ENCODE measurements around the gene TCERG1L.

Gene TCERG1L

DNA sequence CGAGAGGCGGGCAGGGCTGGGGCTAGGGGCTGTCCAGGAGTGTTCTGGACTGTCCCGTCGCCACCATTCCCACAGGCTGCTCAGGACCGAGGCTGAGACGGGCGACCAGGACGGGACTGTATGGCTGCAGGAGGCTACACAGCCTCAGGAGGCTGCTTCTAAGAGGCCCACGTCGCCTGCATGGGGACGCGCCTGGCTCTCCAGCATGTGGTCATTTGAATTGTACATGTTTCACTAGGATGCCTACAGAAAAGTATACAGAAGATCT, 216.3 kb downstream of the TCERG1L start:
- no peak for DNase-seq

- DNase-seq, result no peak
These were observed 216.8 kb downstream of the TCERG1L start for GRCh38 chr10:131094527-131095312.

DNA sequence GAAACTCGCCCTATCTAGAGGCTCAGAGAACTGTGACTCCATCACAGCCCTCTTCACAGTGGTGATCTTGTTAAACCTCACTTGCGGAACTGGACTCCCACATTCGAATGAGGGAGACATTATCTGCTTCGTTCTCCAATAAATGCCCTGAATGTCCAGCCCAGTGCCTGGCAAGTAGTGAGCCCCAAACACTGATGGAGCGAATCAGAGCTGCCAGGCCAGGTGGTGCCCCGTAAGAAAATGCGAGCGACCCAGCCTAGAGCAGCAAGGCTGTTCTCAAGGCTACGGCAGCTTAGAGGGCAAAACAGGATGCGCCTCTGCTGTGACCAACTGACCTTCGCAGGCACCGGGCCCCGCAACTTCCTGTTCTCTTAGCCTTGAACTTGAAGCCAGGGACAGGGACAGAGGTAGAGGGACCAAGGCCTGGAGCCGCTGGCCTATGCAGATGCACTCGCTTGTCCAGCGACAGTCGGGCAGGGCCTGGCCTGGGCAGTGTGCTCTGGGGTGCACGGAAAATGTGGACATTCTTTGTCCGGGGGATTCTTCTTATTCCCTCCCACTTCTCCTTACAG, 217.6 kb downstream of the TCERG1L start:
- DNase-seq, result no peak

DNA sequence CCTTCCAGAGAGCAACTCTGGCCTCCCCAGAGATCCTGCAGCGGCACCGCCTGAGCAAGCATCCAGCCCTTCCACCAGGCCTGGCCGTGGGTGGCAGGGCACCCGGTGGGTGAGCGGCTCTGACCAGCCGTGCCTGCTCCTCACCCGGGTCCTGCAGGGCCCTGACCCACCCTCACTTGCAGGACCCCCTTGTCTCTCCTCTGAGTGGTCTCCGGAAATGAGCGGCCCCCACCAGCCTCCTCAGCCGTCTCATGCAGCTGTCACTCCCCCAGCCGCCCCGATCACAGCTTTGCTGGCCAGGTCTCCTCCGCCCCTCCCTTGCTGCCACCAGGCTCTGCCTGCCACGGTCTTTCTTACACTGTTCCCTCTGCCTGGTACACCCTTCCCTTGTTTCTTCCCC, 218.2 kb downstream of the TCERG1L start:
- no peak for DNase-seq

DNA sequence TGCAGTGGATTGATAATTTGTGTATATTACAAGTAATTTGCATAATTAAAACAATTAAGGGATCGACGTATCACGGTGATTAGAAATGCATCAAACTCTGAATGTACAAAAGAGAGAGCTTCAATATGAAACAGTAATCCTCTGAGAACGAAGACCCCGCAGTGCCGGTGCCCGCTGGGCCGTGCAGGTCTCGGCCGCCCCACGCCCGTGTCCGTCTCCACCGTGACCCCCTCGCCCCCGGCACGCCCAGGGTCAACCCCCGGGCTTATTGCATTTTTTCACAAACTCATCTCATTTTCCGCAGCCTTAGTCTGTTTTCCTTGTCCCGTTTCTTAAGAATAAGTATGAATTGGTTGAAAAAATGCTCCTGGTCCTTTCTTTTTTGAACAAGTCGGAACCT, 218.6 kb downstream of the TCERG1L start:
- DNase-seq, result no peak

DNA sequence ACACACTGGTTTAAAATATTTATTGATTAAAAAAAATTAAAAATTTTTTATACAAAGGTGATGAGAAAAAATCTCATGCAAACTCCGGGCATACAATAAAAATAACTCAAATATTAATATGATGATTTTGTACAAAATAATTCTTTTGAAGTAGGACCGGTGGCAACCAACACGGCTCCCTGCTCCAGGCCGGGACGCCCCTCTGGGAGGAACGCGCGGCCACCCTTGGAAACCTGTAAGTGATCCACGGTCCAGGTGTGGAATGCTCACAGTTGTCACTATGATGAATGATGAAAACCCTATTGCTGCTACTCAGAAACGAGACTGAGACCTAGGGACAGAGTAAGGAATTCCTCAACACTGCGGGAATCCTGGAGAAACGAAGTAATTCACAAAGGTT, 219.1 kb downstream of the TCERG1L start:
- no peak for DNase-seq

DNA sequence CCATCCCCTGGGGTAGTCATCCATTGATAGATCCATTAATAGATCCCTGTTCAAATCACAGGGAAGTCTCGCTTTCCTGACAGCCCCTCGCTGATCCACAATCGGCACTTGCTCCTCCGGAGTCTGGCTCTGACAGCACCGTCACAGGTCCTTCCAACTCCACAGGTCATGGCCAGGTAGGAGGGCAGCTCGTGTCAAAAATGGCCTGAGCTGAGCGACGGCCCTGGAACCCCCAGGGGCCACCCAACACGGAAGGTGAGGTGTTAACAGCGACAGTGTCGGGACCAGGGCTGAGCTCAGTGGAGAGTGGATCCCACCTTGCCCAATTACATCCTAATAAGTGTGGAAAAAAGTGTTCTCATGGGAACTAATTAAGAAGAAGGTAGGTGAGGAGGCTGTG, 219.8 kb downstream of the TCERG1L start:
- DNase-seq, result no peak

DNA sequence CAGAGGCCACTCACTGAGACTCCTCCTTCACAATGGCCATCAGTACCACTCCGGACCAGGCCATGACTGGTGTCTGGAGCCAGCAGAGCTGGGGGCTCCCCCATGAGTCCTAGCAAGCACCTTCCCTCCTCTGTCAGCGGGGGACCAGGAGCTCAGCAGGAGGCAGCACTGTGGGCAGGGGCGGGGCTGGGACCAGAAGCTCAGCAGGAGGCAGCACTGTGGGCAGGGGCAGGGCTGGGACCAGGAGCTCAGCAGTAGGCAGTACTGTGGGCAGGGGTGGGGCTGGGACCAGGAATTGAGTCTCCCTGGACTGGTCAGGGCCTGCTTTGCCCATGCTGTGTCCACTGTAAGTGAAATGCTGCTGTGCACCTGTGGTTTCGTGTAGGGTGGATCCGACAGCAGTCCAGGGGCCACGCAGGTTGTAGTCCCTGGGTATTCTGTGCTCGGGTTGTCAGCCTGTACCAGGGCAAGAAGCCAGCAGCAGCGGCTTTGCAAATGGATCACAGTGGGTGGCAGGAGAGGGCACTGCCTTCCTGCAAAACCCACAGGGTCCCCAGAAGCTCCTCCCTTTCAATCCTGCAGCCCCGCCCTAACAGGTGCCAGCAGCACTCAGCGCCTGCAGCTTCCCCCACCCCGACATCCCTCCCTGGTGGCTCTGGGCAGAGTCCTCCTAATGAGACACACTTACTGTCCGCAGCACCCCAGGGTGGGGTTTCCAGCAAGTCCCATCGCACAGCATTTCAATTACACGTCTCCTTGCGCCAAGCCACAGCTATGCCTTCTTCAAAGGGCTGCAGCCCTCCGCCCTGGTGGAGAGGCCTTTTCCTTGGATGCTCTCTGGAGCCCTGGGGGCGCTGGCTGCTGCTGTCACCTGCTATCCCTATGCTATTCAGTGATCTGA, 220.5 kb downstream of the TCERG1L start:
- DNase-seq, result no peak

DNA sequence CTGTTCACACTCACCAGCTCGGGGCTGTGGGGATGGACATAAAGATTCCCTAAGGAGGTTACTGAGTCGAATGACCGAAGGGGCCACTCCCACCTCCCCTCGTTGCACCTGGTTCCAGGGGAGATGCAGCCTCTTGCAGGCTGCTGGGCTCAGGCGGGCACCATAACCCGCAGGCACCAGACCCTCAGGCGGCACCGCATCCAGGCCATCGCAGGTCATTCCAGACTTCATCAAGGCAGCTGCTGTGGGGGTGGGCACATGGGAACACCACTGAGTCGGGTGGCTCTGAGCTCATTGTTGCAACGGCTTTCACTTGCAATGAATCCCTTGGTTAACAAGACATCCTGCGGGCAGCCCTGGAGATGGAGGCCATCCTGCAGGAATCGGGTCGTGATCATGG, 221.7 kb downstream of the TCERG1L start:
- DNase-seq, result no peak

DNA sequence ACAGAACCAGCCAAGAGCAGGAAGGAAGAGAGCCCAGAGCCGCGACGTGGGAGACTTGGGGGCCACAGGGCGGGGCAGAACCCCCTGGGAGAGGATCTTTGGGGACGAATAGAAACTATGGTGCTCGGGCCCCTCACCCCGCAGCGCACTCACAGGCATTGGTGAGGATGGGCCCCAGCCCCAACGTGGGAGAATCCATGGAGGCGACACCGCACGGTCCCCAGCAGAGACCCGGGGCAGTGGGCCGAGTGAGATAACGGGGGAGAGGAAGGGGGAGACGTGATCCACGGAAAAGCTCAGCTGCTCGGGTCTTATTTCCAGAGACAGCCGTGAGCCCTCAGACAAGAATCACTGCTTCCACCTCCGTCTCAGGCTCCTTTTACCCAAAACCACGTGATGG, 222.4 kb downstream of the TCERG1L start:
- DNase-seq, result no peak

- DNase-seq, result no peak
These were observed 222.9 kb downstream of the TCERG1L start for GRCh38 chr10:131088619-131089018.

DNA sequence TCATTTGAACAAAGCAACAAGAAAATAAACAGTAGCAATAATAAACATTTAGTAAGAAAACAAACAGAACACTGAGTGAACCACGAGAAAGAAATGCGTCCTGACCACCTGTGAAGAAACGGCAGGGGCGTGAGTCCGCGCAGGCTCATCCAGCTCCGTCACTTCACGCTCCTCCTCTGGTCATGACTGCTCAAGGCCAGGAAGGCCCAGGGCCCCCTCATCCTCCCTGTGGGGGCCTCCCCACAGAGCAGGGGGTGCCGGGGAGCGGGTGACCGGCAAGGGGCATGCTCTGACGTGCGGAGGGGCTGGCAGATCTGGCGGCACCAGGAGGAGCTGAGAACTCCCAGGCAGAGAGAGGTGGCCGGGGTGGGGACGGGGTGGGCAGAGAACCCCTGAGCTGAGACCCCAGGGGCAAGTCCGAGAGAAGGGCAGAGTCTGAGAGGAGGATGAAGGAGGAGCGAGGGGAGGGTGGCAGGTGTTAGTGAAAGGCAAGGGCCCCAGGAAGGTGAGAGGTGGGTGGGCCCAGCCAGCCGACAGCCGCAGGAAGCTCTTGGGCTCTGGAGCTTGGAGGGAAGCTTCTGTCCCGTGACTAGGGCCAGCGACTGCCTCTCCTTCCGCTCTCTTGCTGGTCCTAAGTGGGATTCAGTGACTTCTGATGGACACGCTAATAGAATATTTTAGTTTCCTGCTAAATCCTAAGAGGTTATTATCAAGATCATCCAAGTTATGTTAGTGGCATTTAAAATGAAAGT, 223.9 kb downstream of the TCERG1L start:
- DNase-seq, result no peak

GRCh38 chr10:131086511-131086910, 225.0 kb downstream of the TCERG1L start:
- no peak for DNase-seq

DNA sequence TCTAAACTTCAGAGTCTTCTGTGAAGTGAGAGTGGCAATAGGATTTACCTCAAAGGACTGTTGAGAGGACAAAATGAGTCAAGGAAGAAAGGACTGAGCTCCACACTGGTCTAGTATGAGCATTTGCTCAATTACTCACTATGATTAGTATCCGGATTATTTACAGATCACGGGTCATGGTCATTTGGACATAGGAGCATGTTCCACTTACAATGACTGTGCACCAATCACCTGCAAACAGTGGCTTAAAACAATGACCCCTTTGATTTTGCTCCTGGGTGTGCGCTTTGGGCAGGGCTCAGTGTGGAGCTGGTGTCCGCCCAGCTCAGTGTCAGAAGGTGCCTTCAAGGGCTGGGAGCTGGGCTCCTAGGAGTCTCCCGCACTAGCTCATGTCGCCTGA, 225.4 kb downstream of the TCERG1L start:
- no peak for DNase-seq

- DNase-seq, result no peak
These were observed 226.2 kb downstream of the TCERG1L start for GRCh38 chr10:131085091-131085860.

GRCh38 chr10:131084791-131085090, 226.8 kb downstream of the TCERG1L start:
- no peak for DNase-seq

GRCh38 chr10:131083915-131084790, 227.4 kb downstream of the TCERG1L start:
- DNase-seq, result no peak

GRCh38 chr10:131082991-131083481, 228.5 kb downstream of the TCERG1L start:
- DNase-seq, result no peak

DNA sequence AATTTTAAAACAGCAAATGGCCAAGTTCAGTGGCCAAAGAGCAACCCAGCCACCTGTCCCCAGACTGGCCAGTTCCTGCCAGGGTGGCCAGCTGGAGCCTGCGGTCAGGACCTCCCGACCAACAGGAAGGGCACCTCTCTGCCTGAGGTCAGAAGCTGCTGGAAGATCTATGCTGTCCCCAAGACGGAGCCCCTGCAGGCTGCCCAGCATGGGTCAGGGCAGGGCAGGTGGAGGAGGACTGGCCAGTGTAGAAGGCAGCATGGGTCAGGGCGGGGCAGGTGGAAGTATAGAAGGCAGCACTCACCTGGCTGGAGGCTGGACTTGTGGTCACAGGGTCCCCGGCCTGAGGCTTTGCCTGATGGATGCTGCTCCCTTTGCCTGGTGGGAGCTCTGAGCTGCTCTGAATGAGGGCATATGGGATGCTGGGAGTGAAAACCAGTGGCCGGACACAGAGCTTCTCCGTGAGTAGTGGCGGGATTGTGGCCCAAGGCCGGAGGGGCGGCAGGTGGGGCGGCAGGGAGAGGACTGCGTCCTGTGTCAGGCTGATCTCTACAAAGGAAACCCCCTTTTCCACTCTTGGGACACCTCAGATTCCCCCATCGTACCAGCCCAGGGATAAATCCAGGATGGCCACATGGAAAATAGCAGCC, 229.2 kb downstream of the TCERG1L start:
- no peak for DNase-seq

- no peak for DNase-seq
These were observed 229.7 kb downstream of the TCERG1L start for GRCh38 chr10:131081786-131082185.

GRCh38 chr10:131081376-131081775, 230.1 kb downstream of the TCERG1L start:
- DNase-seq, result no peak
